Thoracic aorta (tissue), 2 donors: ENCODE data around the gene ZNF132. TPM values are rescaled to one million over a fixed set of nuclear protein-coding genes. Genes with fewer than 3 reads are reported as not detected.

Experiments
- ATAC-seq: fragments of 150-250 bp; one replicate; pipeline ENCODE4 v1.8.0; 2017; ENCODE audit warnings: low read depth; ENCODE audit not compliant: insufficient number of reproducible peaks, low FRiP score
- DNase-seq: peaks from one replicate; pipeline ENCODE4 v3.0.0-alpha.2; 2020; ENCODE audit warnings: low spot score
- H3K27ac ChIP-seq, 2 donors: fragments of 200-600 bp; sonication (generic); 1 replicate in 1 of 2; 2 replicates in 1 of 2; pipeline ENCODE4 v1.5.1; 2016; ENCODE audit warnings: mild to moderate bottlenecking in 2 of 2, moderate library complexity in 2 of 2
- H3K27me3 ChIP-seq: fragments of 200-600 bp; sonication (generic); replicated peaks from 2 replicates; pipeline ENCODE4 v1.6.0; 2016; ENCODE audit warnings: mild to moderate bottlenecking; ENCODE audit not compliant: insufficient read depth
- H3K36me3 ChIP-seq: fragments of 200-600 bp; sonication (generic); one replicate; pipeline ENCODE4 v1.5.1; 2016
- H3K4me1 ChIP-seq, 2 donors: fragments of 200-600 bp; sonication (generic); 1 replicate in 1 of 2; 2 replicates in 1 of 2; pipeline versions ENCODE4 v1.5.1 to v1.6.0; 2016; ENCODE audit warnings: low read depth in 2 of 2, mild to moderate bottlenecking in 1 of 2; ENCODE audit not compliant: control insufficient read depth in 1 of 2
- H3K4me3 ChIP-seq: fragments of 200-600 bp; sonication (generic); 2 replicates; pipeline ENCODE4 v1.5.1; 2016; ENCODE audit warnings: mild to moderate bottlenecking
- H3K9me3 ChIP-seq: fragments of 200-600 bp; sonication (generic); 2 replicates; pipeline ENCODE4 v1.5.1; 2016
- total RNA-seq, 2 donors: library from RNA; depleted of rRNA; stranded (reverse); fragments of >200 nt; gene quantifications; one replicate each; pipeline versions ENCODE4 v1.1.0 to v1.2.3, GENCODE V29; 2016
- TF ChIP-seq, protein P1 (sequence below): fragments of 200-600 bp; sonication (generic); IDR thresholded peaks from one replicate; pipeline ENCODE4 v1.5.1; 2019; ENCODE audit warnings: antibody characterized with exemption

ZNF132 gene
- total RNA-seq, 2 donors from 2014 or later = 3.1 to 10.2 TPM

DNA sequence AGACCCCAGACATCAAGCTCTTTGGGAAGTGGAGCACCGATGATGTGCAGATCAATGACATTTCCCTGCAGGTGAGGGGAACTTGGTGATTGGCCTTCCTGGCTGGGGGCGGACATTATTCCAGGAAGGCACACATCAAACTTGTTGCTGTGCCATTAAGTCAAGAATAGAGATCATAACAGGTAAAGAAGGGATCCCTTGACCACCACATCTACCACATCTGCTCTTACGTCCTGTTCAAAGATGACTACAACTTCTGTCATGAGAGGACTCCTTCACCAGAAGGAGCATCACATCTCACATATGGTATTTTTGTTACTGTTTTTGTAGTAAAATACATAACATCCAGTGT is 51.8 kb downstream of the ZNF132 start:
- Histone ChIP-seq H3K9me3 (no peaks in the 10 kb centered on the region), H3K27me3 (no peaks in the 10 kb centered on the region), H3K27ac (no peak overlapping the region), H3K36me3 (peaks cover 27% of the 10 kb centered on the region), H3K4me1 (peaks cover 13 to 31% of the 10 kb centered on the region in 2 donors), H3K4me3 (peak overlapping the region; percentile 78)
- DNase-seq (no peak), ATAC-seq (no peak)
- TF ChIP-seq, protein P1, sequence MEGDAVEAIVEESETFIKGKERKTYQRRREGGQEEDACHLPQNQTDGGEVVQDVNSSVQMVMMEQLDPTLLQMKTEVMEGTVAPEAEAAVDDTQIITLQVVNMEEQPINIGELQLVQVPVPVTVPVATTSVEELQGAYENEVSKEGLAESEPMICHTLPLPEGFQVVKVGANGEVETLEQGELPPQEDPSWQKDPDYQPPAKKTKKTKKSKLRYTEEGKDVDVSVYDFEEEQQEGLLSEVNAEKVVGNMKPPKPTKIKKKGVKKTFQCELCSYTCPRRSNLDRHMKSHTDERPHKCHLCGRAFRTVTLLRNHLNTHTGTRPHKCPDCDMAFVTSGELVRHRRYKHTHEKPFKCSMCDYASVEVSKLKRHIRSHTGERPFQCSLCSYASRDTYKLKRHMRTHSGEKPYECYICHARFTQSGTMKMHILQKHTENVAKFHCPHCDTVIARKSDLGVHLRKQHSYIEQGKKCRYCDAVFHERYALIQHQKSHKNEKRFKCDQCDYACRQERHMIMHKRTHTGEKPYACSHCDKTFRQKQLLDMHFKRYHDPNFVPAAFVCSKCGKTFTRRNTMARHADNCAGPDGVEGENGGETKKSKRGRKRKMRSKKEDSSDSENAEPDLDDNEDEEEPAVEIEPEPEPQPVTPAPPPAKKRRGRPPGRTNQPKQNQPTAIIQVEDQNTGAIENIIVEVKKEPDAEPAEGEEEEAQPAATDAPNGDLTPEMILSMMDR = no peak

DNA sequence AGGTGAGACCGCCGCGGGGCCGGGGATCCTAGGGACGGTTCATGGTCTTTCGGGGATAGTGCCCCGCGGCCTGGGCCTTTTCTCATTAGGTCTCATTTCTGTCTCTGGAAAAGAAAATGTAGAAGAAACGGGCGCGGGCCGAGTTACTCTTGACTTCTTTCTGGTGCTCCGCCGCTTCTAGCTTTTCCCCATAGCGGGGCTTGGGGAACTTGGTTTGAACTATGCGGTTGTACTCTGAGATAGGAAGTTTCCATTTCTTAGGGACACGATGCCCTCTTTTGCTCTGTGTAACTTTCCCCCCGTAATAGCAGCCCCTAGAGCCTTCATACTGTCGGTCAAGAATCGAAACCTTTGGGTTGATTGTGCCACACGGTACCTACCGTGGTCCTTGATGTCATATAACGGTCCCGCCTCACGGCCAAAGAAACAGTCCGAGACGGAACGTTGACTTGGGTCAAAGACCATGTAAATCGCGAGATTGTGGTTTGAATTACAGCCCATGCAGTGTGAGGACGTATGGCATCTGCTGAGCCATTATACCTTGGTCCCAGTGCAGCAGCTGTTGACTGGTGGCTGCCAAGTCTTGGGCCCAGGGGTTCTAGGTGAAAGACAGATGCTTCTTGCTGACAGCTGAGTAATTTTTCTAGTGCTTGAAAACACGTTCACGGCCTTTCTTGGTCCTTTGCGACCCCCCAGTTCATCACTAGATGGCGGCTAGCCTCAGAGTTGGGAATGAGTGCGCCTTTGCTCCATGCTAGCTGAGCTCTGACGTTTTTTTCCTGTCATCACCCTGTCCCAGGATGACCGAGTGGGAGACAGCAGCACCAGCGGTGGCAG is 52.4 kb downstream of the ZNF132 start:
- H3K9me3 ChIP-seq = no peaks in the 10 kb centered on the region
- TF ChIP-seq, protein P1 = no peak
- ATAC-seq (no peak), DNase-seq (no peak)
- peaks cover 13 to 31% of the 10 kb centered on the region in 2 donors for H3K4me1 ChIP-seq
- peaks cover 21% of the 10 kb centered on the region for H3K36me3 ChIP-seq
- peak overlapping the region; percentile 94 to 99 for H3K27ac ChIP-seq
- no peaks in the 10 kb centered on the region for H3K27me3 ChIP-seq
- H3K4me3 ChIP-seq = peak overlapping the region; percentile 78

DNA sequence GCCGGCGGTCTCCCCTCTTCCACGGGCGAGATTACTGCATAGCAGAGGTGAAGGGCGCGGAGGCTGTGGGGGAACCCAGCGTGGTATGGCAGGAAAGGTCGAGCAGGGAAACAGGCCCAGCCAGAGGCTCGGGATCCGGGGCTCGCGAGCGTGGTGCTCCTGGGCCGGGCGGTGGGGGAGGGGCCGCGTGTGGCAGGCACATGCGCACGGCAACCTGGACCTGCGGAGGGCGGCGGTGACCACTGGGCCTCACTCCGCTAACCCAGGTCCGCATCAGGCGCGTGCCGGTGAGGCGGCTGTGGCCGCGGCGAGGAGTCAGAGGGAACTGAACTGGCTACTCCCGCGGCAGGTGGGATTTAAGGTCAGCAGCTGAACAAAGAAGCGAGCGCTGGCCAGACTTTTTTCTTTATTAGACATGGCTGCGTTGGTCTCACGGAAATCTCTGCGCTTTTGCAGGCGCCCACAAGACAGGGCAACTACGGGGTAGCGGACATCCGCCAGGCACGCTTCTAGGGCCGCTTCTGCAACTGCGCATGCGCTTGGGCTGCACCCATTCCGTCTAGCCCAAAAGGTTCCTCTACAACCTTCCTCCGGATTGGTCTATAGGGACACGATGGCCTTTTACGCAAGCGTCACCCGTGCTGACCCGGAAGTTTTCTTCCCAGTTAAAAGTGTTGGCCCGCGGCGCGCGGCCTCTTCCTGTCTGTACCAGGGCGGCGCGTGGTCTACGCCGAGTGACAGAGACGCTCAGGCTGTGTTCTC is 53.2 kb downstream of the ZNF132 start, which contains the start of gene RPS5:
TSS of gene RPS5 (plus strand) at position 694 of the 762 bp plus-strand sequence. CDS start 869 bp downstream, outside the sequence.
- TF ChIP-seq, protein P1 = no peak
- Histone ChIP-seq H3K9me3 (no peaks in the 10 kb centered on the region), H3K4me3 (peak within 1 kb of the TSS; percentile 78), H3K36me3 (peaks cover 13% of the 10 kb centered on the region), H3K27me3 (no peaks in the 10 kb centered on the region), H3K4me1 (peaks cover 15 to 35% of the 10 kb centered on the region in 2 donors), H3K27ac (peak within 1 kb of the TSS; percentile 94 to 99)
- peak; percentile 85 for DNase-seq
- peak; percentile 96 for ATAC-seq

DNA sequence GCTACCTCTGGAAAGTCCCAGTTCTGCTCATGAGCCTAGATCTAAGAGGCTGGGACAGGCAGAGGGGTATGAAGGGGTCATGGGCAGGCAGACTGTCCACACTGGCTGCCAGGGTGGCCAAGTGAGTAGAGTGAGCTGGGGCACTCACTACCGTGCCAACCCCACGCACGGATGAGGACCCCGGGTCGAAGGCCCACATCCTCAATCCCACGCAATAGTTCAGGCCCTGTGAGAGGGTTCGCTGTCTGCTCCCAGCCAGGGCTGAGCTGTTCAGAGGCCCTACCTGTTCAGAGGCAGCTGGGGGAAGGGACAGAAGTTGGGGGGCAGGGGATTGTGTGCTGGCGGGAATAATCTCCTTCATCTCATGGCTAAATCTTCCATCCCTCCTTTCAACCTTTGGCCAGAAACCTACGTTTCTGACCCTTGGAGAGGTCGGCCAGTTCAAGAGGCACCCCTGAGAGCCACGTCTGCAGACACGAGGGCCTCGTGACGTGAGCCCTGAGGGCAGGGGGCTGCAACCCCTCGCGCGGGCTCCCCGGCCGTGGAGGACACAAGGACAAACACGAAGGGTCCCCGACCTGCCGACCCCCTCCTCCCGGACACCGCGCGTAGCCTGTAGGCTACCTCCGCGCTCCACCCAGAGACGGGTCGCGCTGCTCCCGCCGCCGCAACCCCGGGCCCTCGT is 53.9 kb downstream of the ZNF132 start:
- DNase-seq (no peak), ATAC-seq (no peak)
- TF ChIP-seq, protein P1 = no peak
- Histone ChIP-seq H3K27ac (peak overlapping the region; percentile 94 to 99), H3K36me3 (peaks cover 7% of the 10 kb centered on the region), H3K4me3 (peak overlapping the region; percentile 78), H3K27me3 (no peaks in the 10 kb centered on the region), H3K4me1 (peaks cover 18 to 36% of the 10 kb centered on the region in 2 donors), H3K9me3 (no peaks in the 10 kb centered on the region)
